ENCODE measurements around the gene TRMT61A. TPM values are rescaled to one million over a fixed set of nuclear protein-coding genes. Genes with fewer than 3 reads are reported as not detected.
A peak's percentile ranks its signal among the peaks of the same experiment; 100 is the strongest.

The TRMT61A gene
- total and polyA plus RNA-seq, 10 of the 15 experiments (the other 5 are each of a cell fraction or from before 2014, with no cell fraction given), result 0.11 to 21.9 (median 11.4) TPM

DNA sequence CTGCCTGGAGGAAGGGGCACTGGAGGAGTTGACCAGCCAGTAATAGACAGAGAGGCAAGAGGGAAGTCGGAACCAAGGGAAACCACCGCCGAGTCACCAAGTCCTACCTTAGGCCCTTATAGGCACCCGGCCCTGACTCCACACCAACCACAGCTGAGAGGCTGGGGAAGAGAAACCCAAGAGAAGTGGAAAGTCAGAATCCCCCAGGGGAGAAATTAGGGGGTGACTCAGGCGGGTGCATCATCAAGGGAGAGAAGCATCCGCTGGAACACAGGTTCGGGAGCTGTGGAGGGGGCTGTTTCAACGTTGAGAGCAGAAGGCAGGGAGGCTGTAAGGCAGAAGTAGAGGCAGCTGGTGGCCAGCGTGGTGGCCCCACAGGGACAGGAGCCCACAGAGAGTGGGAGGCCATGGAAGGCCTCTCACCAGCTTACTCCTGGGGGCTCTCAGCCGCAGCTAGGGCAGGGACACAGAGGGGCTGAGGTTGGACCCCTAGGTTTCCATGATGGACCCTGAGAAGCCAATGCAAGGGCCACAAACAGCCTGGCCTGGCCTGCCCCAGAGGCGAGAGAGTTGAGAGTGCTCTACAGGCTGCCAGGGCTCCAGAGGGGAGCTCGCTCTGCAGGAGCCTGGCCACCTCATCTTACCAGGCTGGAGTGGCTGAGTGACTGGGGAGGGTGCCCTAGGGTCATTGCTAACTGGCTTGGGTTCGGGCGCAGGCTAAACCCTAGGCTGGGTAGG is 1.4 kb upstream of the TRMT61A start (continued):
- TF ChIP-seq DPF2 (IDR thresholded peaks at IDR 0.05) (0 out of 2 replicates have a peak, but pooled peaks have one; percentile 47), CBFB (IDR thresholded peaks at IDR 0.05; ENCODE audit: low read depth) (no peak), HCFC1 (IDR thresholded peaks at IDR 0.05; ENCODE audit: low read length) (0 out of 2 replicates have a peak, but pooled peaks have one; percentile 17), EP300 (IDR thresholded peaks at IDR 0.05; ENCODE audit: borderline replicate concordance in 1 of 2, control insufficient read depth in 1 of 2, low read depth in 2 of 2, low read length in 2 of 2) (0 out of 4 replicates have a peak, but pooled peaks of 1 of the 2 experiments have one; percentile 32), IKZF2 (IDR thresholded peaks at IDR 0.05) (peak; percentile 80 to 87), MYB (IDR thresholded peaks at IDR 0.05; ENCODE audit: borderline replicate concordance, low read depth, low read length) (no peak), SIN3A (IDR thresholded peaks at IDR 0.05; ENCODE audit: low read depth, low read length) (peak; percentile 40; the same call in 1 of the 2 replicates), CEBPB (IDR thresholded peaks at IDR 0.05; ENCODE audit: borderline replicate concordance in 1 of 2, low read depth in 2 of 2, low read length in 2 of 2) (no peak), BHLHE40 (IDR thresholded peaks at IDR 0.05; ENCODE audit: borderline replicate concordance in 1 of 2, low read depth in 2 of 2, low read length in 1 of 2) (peak; percentile 22 to 38; a peak in 1 of 4 replicates), EED (IDR thresholded peaks at IDR 0.05; ENCODE audit: low read depth) (peak; percentile 76), RCOR1 (conservative IDR thresholded peaks at IDR 0.05; ENCODE audit: low read depth, low read length) (0 out of 2 replicates have a peak, but pooled peaks have one; percentile 50), CREB1 (IDR thresholded peaks at IDR 0.05; ENCODE audit: low read depth) (0 out of 2 replicates have a peak, but pooled peaks have one; percentile 59), PAX5 (IDR thresholded peaks at IDR 0.05; ENCODE audit: borderline replicate concordance, low read depth, low read length) (peak; percentile 55; the same call in 1 of the 2 replicates), RELA (IDR thresholded peaks at IDR 0.05; ENCODE audit: borderline replicate concordance, partially characterized antibody) (peak; percentile 31), BCL11A (IDR thresholded peaks at IDR 0.05; ENCODE audit: low read depth, low read length) (peak; percentile 61; the same call in 1 of the 2 replicates), MTA2 (IDR thresholded peaks at IDR 0.05; ENCODE audit: low read depth) (peak; percentile 72), MXI1 (IDR thresholded peaks at IDR 0.05; ENCODE audit: low read depth, low read length) (peak; percentile 53; the same call in 1 of the 2 replicates), STAT3 (IDR thresholded peaks at IDR 0.05; ENCODE audit: low read depth, low read length) (no peak), POU2F2 (IDR thresholded peaks at IDR 0.05; ENCODE audit: borderline replicate concordance, low read depth, low read length) (no peak), RBBP5 (conservative IDR thresholded peaks at IDR 0.05) (no peak), POLR2AphosphoS5 (IDR thresholded peaks at IDR 0.05; ENCODE audit: low read length) (peak; percentile 62; the same call in 1 of the 2 replicates)
- TF ChIP-seq, protein P1, sequence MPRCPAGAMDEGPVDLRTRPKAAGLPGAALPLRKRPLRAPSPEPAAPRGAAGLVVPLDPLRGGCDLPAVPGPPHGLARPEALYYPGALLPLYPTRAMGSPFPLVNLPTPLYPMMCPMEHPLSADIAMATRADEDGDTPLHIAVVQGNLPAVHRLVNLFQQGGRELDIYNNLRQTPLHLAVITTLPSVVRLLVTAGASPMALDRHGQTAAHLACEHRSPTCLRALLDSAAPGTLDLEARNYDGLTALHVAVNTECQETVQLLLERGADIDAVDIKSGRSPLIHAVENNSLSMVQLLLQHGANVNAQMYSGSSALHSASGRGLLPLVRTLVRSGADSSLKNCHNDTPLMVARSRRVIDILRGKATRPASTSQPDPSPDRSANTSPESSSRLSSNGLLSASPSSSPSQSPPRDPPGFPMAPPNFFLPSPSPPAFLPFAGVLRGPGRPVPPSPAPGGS (IDR thresholded peaks at IDR 0.05; ENCODE audit: borderline replicate concordance, insufficient read depth, low read depth, low read length, poor library complexity, severe bottlenecking), result peak; percentile 13
- TF ChIP-seq, protein P2, sequence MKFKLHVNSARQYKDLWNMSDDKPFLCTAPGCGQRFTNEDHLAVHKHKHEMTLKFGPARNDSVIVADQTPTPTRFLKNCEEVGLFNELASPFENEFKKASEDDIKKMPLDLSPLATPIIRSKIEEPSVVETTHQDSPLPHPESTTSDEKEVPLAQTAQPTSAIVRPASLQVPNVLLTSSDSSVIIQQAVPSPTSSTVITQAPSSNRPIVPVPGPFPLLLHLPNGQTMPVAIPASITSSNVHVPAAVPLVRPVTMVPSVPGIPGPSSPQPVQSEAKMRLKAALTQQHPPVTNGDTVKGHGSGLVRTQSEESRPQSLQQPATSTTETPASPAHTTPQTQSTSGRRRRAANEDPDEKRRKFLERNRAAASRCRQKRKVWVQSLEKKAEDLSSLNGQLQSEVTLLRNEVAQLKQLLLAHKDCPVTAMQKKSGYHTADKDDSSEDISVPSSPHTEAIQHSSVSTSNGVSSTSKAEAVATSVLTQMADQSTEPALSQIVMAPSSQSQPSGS (IDR thresholded peaks at IDR 0.05; ENCODE audit: low read length), result no peak
